ENCODE results near the gene KIF1A.

KIF1A gene

DNA sequence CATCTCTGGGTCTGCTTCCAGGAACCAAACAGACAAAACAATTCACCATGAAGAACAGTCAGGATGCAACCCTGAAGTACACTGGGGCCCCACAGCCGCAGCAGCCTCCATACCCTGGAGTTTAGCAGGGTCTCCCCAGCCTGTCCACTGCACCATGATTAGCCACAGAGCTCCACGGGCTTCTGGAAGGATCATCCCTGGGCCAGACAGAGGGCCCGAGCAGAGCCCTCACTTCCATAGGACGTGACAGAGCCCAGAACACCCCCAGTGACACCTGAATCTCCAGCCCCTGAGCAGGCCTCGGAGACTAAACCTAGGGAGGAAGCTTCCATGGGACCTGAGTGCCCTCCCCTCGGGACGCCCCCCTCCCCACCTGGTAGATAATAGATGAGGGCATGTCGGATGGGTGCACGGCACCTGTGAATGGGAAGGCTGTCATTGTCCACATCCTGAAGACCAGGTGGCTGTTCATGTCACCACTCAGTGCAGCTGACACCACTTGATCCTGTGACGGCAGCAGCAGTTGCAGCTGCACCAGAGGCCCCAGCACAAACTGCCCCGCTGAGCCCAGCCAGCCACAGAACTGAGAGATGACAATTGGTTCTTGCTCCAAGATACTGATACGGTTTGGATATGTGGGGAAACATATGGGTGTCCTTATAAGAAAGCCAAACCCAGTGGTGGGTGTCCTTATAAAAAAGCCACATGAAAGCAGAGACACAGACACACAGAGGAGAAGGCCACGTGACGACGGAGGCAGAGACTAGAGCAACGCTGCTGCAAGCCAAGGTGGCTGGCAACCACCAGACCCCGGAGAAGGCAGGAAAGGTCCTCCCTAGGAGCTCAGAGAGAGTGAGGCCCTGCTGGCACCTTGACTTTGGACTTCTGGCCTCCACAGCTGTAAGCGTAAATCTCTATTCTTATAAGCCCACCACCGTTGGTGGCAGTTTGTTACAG, 23.2 kb downstream of the KIF1A start:
- no peak for DNase-seq

GRCh38 chr2:240795916-240796510, 24.0 kb downstream of the KIF1A start:
- DNase-seq, result no peak

GRCh38 chr2:240795454-240795853, 24.6 kb downstream of the KIF1A start:
- DNase-seq, result no peak

DNA sequence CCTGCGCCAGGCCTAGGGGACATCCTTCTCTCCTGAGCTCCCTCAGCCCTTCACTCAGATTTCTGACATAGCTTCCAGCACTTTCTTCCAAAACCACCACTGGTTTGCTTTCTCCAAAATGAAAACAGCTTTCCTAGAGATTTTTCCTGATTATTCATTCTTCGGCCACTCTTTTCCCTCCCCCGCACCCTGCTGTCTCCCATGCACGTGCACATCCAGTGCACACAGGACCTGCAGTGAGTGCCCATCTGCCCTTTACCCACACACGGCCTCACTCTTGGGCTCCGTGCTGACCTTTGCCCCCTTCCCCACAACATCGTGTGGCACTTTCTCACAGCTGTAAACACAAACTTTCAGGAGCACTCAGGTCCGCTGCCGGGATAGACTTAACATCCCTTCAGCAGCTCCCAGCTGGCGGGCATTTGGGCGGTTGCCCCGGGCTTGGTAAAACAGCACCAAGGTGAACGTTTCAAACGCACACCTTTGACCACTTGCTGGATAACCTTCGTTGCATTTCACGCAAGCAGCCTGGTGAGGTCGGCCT, 25.8 kb downstream of the KIF1A start:
- DNase-seq, result no peak

- DNase-seq, result no peak
Measured at GRCh38 chr2:240793313-240794177, 26.5 kb downstream of the KIF1A start.

GRCh38 chr2:240792629-240793312, 27.2 kb downstream of the KIF1A start:
- DNase-seq, result no peak

GRCh38 chr2:240791821-240792628, 28.0 kb downstream of the KIF1A start:
- no peak for DNase-seq

GRCh38 chr2:240791221-240791800, 28.7 kb downstream of the KIF1A start:
- no peak for DNase-seq

DNA sequence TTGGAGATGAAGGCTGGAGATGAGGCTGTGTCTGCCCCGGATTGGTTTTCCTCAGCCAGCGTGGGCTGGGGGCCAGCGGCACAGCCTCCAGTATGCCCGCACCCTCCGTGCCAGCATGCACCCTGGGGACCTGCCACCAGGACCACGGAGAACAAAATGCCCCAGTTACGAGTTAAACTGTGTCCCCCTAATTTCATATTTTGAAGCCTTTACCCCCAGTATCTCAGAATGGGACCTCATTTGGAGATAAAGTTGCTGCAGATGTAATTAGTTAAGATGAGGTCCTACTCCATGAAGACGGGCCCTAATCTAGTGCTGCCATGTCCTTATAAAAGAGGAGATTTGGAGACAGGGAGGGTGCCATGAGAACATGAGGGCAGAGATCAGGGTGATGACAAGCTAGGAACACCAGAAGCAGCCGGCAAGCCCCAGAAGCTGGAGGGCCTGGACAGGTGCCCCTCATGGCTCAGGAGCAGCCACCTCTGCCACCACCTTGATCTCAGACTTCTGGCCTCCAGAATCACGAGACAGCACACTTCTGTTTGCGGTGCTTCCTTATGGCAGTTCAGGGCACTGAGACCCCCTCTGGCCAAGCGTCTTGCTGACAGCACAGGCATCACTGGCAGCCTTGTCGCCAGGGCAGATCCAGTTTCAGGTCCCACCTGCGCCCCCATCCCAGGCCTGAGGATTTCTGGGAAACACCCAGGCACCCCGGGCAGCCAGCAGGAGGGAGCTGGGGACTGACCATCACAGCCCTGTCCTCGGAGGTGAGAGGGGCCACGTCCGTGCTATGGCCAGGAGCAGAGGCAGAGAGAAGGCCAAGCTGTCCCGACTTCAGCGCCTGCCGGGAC, 29.4 kb downstream of the KIF1A start:
- no peak for DNase-seq

DNA sequence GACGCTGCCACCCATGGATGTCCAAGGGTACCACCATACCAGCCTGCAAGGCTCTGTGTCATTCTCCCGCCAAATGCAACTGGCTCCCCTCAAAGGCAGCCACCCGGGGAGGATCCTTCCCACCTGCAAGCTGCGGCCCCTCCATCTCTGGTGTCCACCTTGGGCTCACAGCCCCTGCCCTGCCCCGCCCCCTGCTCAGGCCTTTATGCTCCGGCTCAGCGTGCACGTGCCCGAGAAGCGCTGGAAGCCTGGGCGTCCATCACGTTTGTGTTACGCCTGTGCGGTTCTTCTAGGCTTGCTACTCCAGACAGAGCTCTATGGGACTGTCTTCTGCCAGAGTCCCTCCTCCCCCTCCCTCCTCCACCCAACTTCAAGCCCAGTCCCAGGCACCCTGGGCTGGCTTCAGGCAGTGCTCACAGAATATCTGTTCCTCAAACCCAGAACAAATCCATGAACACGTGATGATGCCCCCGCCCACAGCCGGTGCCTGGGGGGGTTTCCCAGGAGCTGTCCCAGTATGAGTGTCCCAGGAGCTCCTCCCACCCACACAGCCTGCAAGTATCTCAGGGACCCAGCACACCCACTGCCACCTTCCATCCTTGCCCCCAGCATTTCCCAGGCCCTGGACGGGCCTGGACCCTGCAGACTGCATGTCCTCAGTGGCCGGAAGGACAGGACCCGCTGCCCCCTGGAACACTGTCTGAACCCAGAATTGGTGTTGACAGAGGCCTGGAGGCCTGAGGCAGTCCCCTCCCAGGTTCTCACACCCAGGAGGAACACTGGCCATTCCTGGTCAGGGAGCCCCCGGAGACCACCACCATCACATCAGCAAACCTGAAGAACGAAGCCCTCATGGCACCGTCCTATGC, 30.3 kb downstream of the KIF1A start:
- DNase-seq, result no peak

- DNase-seq, result no peak
Measured at GRCh38 chr2:240789051-240789453, 31.0 kb downstream of the KIF1A start.

GRCh38 chr2:240788482-240788881, 31.5 kb downstream of the KIF1A start:
- DNase-seq, result no peak

DNA sequence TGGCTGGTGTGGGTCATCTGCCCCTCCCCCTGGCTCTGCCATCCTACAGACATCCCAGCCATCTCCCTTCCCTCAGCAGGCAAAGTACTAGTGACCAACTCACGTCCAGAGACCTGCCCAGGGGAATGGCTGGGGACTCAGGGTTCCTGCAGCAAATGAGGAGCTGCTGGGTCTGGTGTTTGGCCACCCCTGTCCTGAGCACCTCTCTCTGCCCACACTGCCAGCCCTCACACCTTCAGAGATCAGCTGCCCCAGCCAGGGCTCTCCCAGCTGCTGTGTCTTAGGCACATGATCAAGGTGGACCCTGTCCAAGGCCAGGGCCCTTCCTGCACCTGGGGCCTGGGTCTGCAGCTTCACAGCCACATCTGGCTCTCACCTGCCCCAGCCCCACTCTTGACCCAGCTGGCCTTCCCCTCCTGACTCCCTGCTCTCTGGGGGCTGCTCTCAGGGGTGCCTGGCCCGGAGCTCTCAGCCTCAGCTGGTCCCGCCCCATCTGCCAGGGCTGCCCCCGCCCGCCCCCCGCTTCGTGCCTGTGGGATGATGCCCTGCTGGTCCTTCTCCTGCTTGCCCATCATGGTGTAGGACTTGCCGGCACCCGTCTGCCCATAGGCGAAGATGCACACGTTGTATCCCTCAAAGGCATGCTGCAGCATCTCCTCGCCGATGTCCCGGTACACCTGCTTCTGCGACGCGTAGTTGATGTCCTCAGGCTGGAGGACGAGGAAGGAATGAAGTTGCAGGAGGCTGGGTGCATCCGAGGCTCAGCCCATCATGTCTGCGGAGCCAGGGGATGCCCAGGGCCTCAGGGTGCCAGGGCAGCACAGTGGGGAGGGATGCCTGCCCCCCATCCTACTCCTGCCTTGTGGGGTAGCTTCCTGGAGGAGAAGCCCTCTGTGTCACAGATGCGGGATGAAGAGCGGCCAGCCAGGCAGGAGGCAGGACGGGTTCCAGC, 32.2 kb downstream of the KIF1A start:
- no peak for DNase-seq

GRCh38 chr2:240786871-240787311, 33.1 kb downstream of the KIF1A start:
- DNase-seq, result no peak

- no peak for DNase-seq
Measured at GRCh38 chr2:240786355-240786841, 33.6 kb downstream of the KIF1A start.

DNA sequence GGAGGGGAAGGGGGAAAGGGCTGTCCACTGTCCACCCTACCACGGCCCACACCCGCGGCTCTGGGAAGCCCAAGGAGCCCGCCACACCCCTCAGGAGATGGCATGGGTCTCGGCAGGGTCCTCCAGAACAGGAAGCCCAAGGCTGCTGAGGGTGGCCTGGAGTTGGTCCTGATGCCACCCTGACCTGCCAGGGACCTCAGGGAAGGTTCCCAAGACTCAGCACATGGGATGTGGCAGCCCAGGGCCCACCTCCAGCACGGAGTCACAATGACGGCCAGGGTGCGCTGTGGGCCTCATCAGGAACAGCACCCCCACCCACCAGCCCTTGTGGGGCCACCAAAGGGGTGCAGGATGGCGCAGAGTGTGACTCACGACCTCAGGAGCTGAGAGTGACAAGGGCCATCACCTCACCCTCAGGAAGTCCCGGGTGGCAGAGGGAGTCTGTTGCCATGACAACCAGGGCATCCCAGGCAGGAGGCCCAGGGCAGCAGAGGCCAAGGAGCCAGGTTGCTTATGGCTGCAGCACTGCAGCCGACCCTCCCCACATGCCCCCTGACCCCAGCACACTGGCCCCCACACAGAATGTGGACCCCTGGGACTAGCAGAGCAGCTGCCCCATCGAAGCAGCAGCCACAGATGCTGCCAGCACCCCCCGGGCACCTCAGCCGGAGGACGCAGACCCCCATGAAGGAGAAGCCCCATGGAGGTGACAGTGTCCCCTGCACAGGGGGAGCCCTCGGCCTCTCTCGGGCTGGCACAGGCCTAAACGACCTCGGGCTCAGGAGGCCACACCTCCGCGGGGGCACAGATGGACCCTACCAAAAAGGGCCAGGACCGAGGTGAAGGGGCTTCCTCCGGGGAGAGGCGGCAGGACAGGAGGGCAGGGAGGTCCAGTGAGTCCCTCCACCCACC, 34.3 kb downstream of the KIF1A start:
- DNase-seq, result no peak
